SK-N-SH treated with all-trans-retinoic acid at 6 μM for 48 hours (cell line): ENCODE data around the gene CNDP1.

Experiments used
- CREB5 ChIP-seq: fragments of 250-450 bp; sonication (Bioruptor Pico); IDR thresholded peaks from 2 replicates; pipeline ENCODE4 v1.5.1; 2020; ENCODE audit warnings: low read depth, mild to moderate bottlenecking, moderate library complexity
- OSR1 ChIP-seq: fragments of 250-450 bp; sonication (Bioruptor Pico); IDR thresholded peaks from 2 replicates; pipeline ENCODE4 v1.8.0; 2022; ENCODE audit warnings: moderate library complexity, mild to moderate bottlenecking, inconsistent platforms
- PATZ1 ChIP-seq: fragments of 250-450 bp; sonication (Bioruptor Pico); IDR thresholded peaks from 2 replicates; pipeline ENCODE4 v1.8.0; 2020; ENCODE audit warnings: mild to moderate bottlenecking, moderate library complexity, borderline replicate concordance
- PPARA ChIP-seq: fragments of 250-450 bp; sonication (Bioruptor Pico); IDR thresholded peaks from 2 replicates; pipeline ENCODE4 v1.5.0; 2020; ENCODE audit warnings: mild to moderate bottlenecking, borderline replicate concordance
- SNAI2 ChIP-seq: fragments of 250-450 bp; sonication (Bioruptor Pico); IDR thresholded peaks from 2 replicates; pipeline ENCODE4 v1.5.0; 2020; ENCODE audit warnings: mild to moderate bottlenecking, moderate library complexity
- ZNF70 ChIP-seq: fragments of 450-650 bp; formaldehyde crosslinking; IDR thresholded peaks from 2 replicates; pipeline ENCODE4 v1.5.0; 2020; ENCODE audit warnings: mild to moderate bottlenecking, moderate library complexity

GRCh38 chr18:74501386-74501785 lies 32.9 kb upstream of the CNDP1 start:
- no peak for TF ChIP-seq PATZ1
- TF ChIP-seq CREB5 (CRISPR knock-in tag): no peak
- no peak for TF ChIP-seq ZNF70 (CRISPR knock-in tag)
- TF ChIP-seq SNAI2 (CRISPR knock-in tag): no peak
- no peak for TF ChIP-seq OSR1 (CRISPR knock-in tag)
- TF ChIP-seq PPARA (CRISPR knock-in tag): no peak
